Measurements from ENCODE around the gene PHYKPL. TPM values are rescaled to one million over a fixed set of nuclear protein-coding genes. Genes with fewer than 3 reads are reported as not detected.
"Not testable (repeated sequence)": the region's sequence is repeated elsewhere in the genome, so short reads cannot be mapped to it uniquely, and the experiment has no call there.

The PHYKPL gene
- total RNA-seq, 3 donors from 2014 or later (not counting 1 experiment from before 2014, with no cell fraction given), result 111 to 134 (median 131) TPM

GRCh38 chr5:178199581-178200434 lies 32.8 kb downstream of the PHYKPL start:
- no peaks in the 10 kb centered on the region for H3K9me3 Mint-ChIP-seq
- no peak overlapping the region for H3K4me3 ChIP-seq (ENCODE audit: low read length)
- peaks cover 17 to 23% of the 10 kb centered on the region in 2 donors for H3K4me1 Mint-ChIP-seq
- H3K4me3 Mint-ChIP-seq, result no peak overlapping the region
- H3K36me3 ChIP-seq (ENCODE audit: control insufficient read depth, insufficient read depth, low read length), result no peaks in the 10 kb centered on the region
- peaks cover 6% of the 10 kb centered on the region for H3K4me1 ChIP-seq (ENCODE audit: control insufficient read depth, insufficient read depth, low read length)
- no peak for ATAC-seq
- H3K9me3 ChIP-seq (ENCODE audit: control insufficient read depth, insufficient read depth, low read length), result no peaks in the 10 kb centered on the region
- H3K27ac ChIP-seq (ENCODE audit: low read length), result no peak overlapping the region
- no peak overlapping the region for H3K27ac Mint-ChIP-seq
- DNase-seq, result no peak
- no peak for TF ChIP-seq CTCF (IDR thresholded peaks at IDR 0.05)
- H3K27me3 Mint-ChIP-seq (ENCODE audit: low read depth in 2 of 2), result no peaks in the 10 kb centered on the region
- H3K27me3 ChIP-seq (ENCODE audit: control insufficient read depth, insufficient read depth, low read length), result no peaks in the 10 kb centered on the region
- WGBS (ENCODE audit: insufficient coverage), result 82% methylated on average over 12 of the region's 12 CpGs
- intact Hi-C loops (cut with micrococcal nuclease), result no loop called here
- no peaks in the 10 kb centered on the region for H3K36me3 Mint-ChIP-seq

- H3K4me1 Mint-ChIP-seq, result peaks cover 21 to 29% of the 10 kb centered on the region in 2 donors
- no peak overlapping the region for H3K27ac Mint-ChIP-seq
- H3K36me3 ChIP-seq (ENCODE audit: control insufficient read depth, insufficient read depth, low read length), result no peaks in the 10 kb centered on the region
- WGBS (ENCODE audit: insufficient coverage), result 79% methylated on average over 10 of the region's 11 CpGs
- H3K4me3 Mint-ChIP-seq, result no peak overlapping the region
- no peaks in the 10 kb centered on the region for H3K27me3 Mint-ChIP-seq (ENCODE audit: low read depth in 2 of 2)
- H3K36me3 Mint-ChIP-seq, result no peaks in the 10 kb centered on the region
- H3K4me3 ChIP-seq (ENCODE audit: low read length), result no peak overlapping the region
- TF ChIP-seq CTCF (IDR thresholded peaks at IDR 0.05), result no peak
- H3K4me1 ChIP-seq (ENCODE audit: control insufficient read depth, insufficient read depth, low read length), result peaks cover 14% of the 10 kb centered on the region
- H3K27me3 ChIP-seq (ENCODE audit: control insufficient read depth, insufficient read depth, low read length), result no peaks in the 10 kb centered on the region
- no peaks in the 10 kb centered on the region for H3K9me3 Mint-ChIP-seq
- no peak for DNase-seq
- intact Hi-C loops (cut with micrococcal nuclease), result no loop called here
- no peak for ATAC-seq
- H3K27ac ChIP-seq (ENCODE audit: low read length), result no peak overlapping the region
- no peaks in the 10 kb centered on the region for H3K9me3 ChIP-seq (ENCODE audit: control insufficient read depth, insufficient read depth, low read length)
Observed at GRCh38 chr5:178198706-178199105, 33.9 kb downstream of the PHYKPL start.

GRCh38 chr5:178198151-178198550 lies 34.5 kb downstream of the PHYKPL start:
- H3K9me3 ChIP-seq (ENCODE audit: control insufficient read depth, insufficient read depth, low read length); ATAC-seq; intact Hi-C loops (cut with micrococcal nuclease); H3K36me3 Mint-ChIP-seq; DNase-seq; H3K27ac ChIP-seq (ENCODE audit: low read length); H3K4me3 Mint-ChIP-seq; H3K9me3 Mint-ChIP-seq; H3K27ac Mint-ChIP-seq; H3K27me3 ChIP-seq (ENCODE audit: control insufficient read depth, insufficient read depth, low read length); H3K27me3 Mint-ChIP-seq (ENCODE audit: low read depth in 2 of 2); H3K36me3 ChIP-seq (ENCODE audit: control insufficient read depth, insufficient read depth, low read length); H3K4me3 ChIP-seq (ENCODE audit: low read length): not testable (repeated sequence)
- 95% methylated on average over 7 of the region's 11 CpGs for WGBS (ENCODE audit: insufficient coverage)
- H3K4me1 ChIP-seq (ENCODE audit: control insufficient read depth, insufficient read depth, low read length), result peaks cover 18% of the 10 kb centered on the region
- peaks cover 27 to 35% of the 10 kb centered on the region in 2 donors for H3K4me1 Mint-ChIP-seq

GRCh38 chr5:178196986-178197385 lies 35.6 kb downstream of the PHYKPL start:
- Histone ChIP-seq H3K27me3 (ENCODE audit: control insufficient read depth, insufficient read depth, low read length) (no peaks in the 10 kb centered on the region), H3K36me3 (ENCODE audit: control insufficient read depth, insufficient read depth, low read length) (no peaks in the 10 kb centered on the region), H3K4me1 (ENCODE audit: control insufficient read depth, insufficient read depth, low read length) (peaks cover 23% of the 10 kb centered on the region), H3K27ac (ENCODE audit: low read length) (no peak overlapping the region), H3K9me3 (ENCODE audit: control insufficient read depth, insufficient read depth, low read length) (no peaks in the 10 kb centered on the region), H3K4me3 (ENCODE audit: low read length) (no peak overlapping the region)
- H3K4me3 Mint-ChIP-seq, result no peak overlapping the region
- DNase-seq (no peak), ATAC-seq (no peak)
- H3K27me3 Mint-ChIP-seq (ENCODE audit: low read depth in 2 of 2), result no peaks in the 10 kb centered on the region
- H3K36me3 Mint-ChIP-seq, result no peaks in the 10 kb centered on the region
- H3K9me3 Mint-ChIP-seq, result no peaks in the 10 kb centered on the region
- H3K4me1 Mint-ChIP-seq, result peaks cover 32 to 44% of the 10 kb centered on the region in 2 donors
- TF ChIP-seq CTCF (IDR thresholded peaks at IDR 0.05), result no peak
- H3K27ac Mint-ChIP-seq, result no peak overlapping the region
- intact Hi-C loops (cut with micrococcal nuclease), result no loop called here
- WGBS (ENCODE audit: insufficient coverage), result 89% methylated on average over 8 of the region's 8 CpGs

Data from natural killer cell (primary cell).